22Rv1 (cell line): Measurements from ENCODE around the gene SDF2L1.

Source experiments
- ZFX ChIP-seq: fragments of 450-650 bp; IDR thresholded peaks from 2 replicates; pipeline ENCODE4 v1.6.1; 2017; ENCODE audit warnings: antibody characterized with exemption, borderline replicate concordance
- TF ChIP-seq, protein P1 (sequence below): fragments of 450-650 bp; IDR thresholded peaks from 2 replicates; pipeline ENCODE4 v1.5.1; 2017; ENCODE audit warnings: mild to moderate bottlenecking

DNA sequence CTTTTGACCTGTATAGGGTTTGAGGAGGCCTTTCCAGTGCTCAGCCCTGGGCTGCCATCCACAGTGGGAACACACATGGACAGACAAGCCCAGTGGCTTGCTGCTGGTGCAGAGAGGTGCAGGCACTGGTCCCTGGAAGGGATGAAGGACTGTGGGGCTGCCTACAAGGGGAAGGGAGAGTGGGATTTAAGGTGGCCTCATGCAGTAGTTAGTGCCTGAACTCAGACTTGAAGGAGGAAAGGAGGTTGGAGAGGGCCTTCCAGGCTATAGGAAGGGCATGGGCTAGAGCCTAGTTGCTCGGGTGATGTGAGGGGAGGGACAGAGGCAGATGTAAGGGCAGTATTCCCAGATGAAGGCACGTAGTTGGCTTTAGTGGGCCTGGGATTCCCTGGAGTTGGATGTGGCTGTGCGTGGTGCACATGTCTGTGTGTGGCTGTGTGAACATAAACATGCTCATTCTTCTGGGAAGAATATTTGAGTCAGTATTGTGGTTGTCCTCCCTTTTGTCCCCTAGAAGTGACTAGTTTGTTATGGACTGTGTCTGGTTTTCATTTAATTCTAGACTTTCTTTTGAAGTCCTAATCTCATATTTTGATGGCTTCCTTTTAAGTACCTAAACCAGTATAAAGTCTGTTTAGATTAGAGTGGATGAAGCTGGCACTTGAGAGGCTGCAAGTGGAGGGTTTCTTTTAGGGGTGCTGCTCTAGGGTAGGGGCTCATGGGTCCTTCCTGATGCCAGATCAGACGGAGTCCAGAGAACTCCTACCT, 30.7 kb upstream of the SDF2L1 start:
- TF ChIP-seq, protein P1, sequence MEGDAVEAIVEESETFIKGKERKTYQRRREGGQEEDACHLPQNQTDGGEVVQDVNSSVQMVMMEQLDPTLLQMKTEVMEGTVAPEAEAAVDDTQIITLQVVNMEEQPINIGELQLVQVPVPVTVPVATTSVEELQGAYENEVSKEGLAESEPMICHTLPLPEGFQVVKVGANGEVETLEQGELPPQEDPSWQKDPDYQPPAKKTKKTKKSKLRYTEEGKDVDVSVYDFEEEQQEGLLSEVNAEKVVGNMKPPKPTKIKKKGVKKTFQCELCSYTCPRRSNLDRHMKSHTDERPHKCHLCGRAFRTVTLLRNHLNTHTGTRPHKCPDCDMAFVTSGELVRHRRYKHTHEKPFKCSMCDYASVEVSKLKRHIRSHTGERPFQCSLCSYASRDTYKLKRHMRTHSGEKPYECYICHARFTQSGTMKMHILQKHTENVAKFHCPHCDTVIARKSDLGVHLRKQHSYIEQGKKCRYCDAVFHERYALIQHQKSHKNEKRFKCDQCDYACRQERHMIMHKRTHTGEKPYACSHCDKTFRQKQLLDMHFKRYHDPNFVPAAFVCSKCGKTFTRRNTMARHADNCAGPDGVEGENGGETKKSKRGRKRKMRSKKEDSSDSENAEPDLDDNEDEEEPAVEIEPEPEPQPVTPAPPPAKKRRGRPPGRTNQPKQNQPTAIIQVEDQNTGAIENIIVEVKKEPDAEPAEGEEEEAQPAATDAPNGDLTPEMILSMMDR, result no peak
- TF ChIP-seq ZFX, result no peak
